Fibroblast of the conjunctiva (primary cell): ENCODE measurements around the gene SYT14.
"Not testable (repeated sequence)": the region's sequence is repeated elsewhere in the genome, so short reads cannot be mapped to it uniquely, and the experiment has no call there.

ENCODE experiments used
- DNase-seq: peaks from one replicate; pipeline ENCODE4 v3.0.0-alpha.2; 2010; ENCODE audit warnings: low read depth

The SYT14 gene

DNA sequence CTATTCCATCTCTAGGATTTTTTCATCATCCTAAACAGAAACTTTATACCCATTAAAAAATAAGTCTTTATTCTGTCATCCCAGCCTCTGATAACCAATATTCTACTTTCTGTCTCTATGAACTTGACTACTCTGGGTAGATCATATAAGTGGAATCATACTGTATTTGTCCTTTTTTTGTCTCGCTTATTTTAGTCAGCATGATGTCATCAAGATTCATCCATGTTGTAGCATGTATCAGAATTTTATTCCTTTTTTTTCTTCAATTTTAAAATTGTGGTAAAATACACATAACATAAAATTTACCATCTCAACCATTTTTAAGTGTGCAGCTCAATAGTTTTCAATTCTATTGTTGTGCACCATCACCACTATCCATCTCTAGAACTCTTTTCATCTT lies 90.0 kb downstream of the SYT14 start:
- DNase-seq, result no peak

- no peak for DNase-seq
Measured at GRCh38 chr1:210031473-210031872, 93.5 kb downstream of the SYT14 start.

- DNase-seq, result no peak
Measured at GRCh38 chr1:210043058-210043457, 105.0 kb downstream of the SYT14 start.

GRCh38 chr1:210049616-210050015 lies 111.6 kb downstream of the SYT14 start:
- no peak for DNase-seq

DNA sequence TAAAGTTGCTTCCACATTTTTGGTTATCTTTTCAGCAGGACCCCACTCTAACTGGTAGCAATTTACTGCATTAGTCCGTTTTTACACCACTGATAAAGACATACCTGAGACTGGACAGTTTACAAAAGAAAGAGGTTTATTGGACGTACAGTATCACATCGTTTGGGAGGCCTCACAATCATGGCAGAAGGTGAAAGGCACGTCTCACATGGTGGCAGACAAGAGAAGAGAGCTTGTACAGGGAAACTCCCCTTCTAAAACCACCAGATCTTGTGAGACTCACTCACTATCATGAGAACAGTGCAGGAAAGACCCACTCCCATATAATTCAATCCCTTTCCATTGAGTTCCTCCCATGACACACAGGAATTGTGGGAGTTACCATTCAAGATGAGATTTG lies 112.5 kb downstream of the SYT14 start:
- DNase-seq, result not testable (repeated sequence)

GRCh38 chr1:210053126-210053525 lies 115.1 kb downstream of the SYT14 start:
- no peak for DNase-seq

- no peak for DNase-seq
Measured at GRCh38 chr1:210057593-210057992, 119.6 kb downstream of the SYT14 start.

- no peak for DNase-seq
Measured at GRCh38 chr1:210061992-210062391, 124.0 kb downstream of the SYT14 start.

DNA sequence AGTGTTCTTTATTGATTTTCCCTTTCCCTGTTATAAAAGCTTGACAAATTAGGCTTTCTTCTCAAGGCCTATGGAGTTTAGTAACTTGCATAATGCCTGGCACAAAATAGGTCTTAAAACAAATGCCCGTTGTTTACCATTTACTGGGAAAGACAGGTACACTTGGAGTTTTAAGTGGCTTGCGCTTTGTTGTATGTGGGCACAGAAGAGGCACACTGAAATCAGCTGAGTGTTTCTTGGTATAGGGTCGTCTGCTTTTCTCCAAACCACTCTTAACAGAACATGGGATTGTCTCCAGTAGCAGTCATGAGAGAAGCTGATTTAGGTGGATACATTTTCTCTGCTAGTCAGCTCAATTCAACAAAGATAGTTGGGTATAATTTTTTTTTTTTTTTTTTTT lies 132.5 kb downstream of the SYT14 start:
- DNase-seq, result no peak

DNA sequence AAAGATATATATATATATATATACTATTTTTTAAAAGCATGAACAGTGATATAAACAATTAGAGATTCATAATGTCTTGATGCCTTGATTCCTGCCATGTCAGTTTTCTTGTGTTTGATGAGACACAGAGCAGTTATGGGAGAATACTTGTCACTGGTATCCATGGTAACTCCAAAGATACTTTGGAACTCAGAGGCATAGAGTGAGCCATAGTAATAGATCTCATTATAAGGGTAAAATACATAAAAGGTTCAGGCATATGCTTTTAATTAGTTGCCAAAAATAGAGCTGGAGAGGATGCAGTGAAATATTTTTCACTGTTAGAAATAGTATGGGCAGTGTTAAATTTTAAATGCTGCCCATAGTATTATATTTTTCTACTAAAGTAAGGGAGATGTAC lies 134.1 kb downstream of the SYT14 start:
- DNase-seq, result peak; percentile 14

GRCh38 chr1:210072896-210073504 lies 135.0 kb downstream of the SYT14 start:
- DNase-seq, result no peak

- no peak for DNase-seq
Measured at GRCh38 chr1:210074904-210075303, 136.9 kb downstream of the SYT14 start.

DNA sequence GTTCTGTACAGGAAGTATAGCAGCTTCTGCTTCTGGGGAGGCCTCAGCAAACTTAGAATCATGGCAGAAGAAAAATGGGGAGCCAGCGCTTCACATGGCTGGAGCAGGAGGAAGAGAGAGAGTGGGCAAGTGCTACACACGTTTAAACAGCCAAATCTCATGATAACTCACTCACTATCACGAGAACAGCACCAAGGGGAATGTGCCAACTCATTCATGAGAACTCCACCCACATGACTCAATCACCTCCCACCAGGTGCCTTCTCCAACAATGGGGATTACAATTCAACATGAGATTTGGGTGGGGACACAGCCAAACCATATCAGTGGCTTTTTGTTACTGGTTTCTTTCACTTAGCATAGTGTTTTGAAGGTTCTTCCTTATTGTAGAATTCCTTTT lies 138.6 kb downstream of the SYT14 start:
- DNase-seq, result no peak

GRCh38 chr1:210081494-210081893 lies 143.5 kb downstream of the SYT14 start:
- DNase-seq, result no peak

- no peak for DNase-seq
Measured at GRCh38 chr1:210085359-210085758, 147.3 kb downstream of the SYT14 start.

DNA sequence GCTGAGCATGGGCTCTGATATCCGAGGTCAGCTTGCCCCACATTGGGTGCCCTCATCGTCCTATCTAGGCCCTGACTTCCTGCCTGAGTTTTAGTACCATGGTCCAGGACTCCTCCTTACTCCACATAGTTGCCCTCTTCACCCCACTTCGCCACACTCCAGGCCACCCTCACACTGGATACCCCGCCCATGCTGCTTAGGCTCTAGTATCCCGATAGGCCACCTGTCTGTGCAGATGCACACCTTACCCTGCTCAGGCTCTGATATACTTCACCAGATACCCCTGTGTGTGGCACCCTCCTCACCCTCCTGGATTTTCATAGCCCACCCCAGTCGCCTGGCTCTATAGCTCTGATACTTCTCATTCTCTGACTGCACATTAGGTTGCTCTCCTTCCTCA lies 149.0 kb downstream of the SYT14 start:
- no peak for DNase-seq

DNA sequence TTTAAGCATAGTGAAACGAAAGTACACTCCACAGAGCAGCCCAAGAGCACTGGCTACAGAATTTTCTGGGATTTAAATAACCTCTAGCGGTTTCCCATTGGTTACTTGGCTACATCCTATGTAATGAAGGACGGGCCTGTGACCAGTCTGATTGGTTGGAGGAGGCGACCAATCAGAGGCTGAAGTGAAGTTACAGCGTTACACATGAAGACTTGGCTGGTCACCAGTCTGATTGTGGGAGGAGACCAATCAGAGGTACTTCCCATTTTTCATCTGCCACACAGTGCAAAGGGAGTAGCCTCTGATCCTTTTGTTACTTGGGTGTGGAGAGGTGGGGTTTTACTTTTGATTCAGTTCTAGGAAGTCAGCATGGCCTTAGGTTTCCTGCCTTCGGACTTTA lies 151.8 kb downstream of the SYT14 start:
- no peak for DNase-seq

DNA sequence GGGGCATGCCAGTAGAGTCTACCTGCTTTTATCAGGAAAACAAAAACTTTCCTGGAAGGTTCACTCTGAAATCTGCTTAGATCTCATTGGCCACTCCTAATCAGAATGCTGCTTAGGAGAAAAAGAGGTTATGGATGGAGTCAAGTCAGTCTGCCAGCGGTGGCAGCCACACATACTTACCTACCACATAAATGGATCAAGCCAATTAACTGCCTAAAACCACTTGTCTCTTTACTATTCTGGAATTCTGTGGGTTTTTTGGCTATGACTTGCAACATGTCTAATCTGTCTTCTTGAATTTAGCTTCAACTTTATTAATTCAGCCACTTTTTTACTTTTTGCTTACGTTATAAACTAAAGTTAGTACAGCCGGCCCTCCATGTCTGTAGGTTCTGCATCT lies 154.3 kb downstream of the SYT14 start:
- DNase-seq, result no peak

- no peak for DNase-seq
Measured at GRCh38 chr1:210093461-210093860, 155.4 kb downstream of the SYT14 start.

- DNase-seq, result no peak
Measured at GRCh38 chr1:210098356-210098755, 160.3 kb downstream of the SYT14 start.

GRCh38 chr1:210099921-210100320 lies 161.9 kb downstream of the SYT14 start:
- no peak for DNase-seq

- DNase-seq, result no peak
Measured at GRCh38 chr1:210104103-210104502, 166.1 kb downstream of the SYT14 start.

- not testable (repeated sequence) for DNase-seq
Measured at GRCh38 chr1:210112906-210113305, 174.9 kb downstream of the SYT14 start.

GRCh38 chr1:210117198-210117597 lies 179.2 kb downstream of the SYT14 start:
- DNase-seq, result no peak

- DNase-seq, result no peak
Measured at GRCh38 chr1:210117681-210118170, 179.7 kb downstream of the SYT14 start.
